Heart left ventricle (tissue), 16 donors: Measurements from ENCODE around the gene GPHB5. TPM values are rescaled to one million over a fixed set of nuclear protein-coding genes. Genes with fewer than 3 reads are reported as not detected.

Experiments
- ATAC-seq, 4 donors: fragments of 200-7000 bp; cut with Tn5 transposase; one replicate each; pipeline ENCODE4 v1.9.1; 2020 to 2022; ENCODE audit warnings: moderate library complexity in 4 of 4, mild to moderate bottlenecking in 3 of 4, moderate number of reproducible peaks in 1 of 4
- DNase-seq, 5 donors: peaks; one replicate each; pipeline ENCODE4 v3.0.0-alpha.2; 2020
- H3K27ac ChIP-seq, 12 donors: fragments of 200-600 bp; sonication (generic) in 4 of 12; one replicate each; pipeline versions ENCODE4 v1.5.0 to v1.8.0; 2016 to 2022; ENCODE audit warnings: mild to moderate bottlenecking in 2 of 12
- H3K27me3 ChIP-seq, 9 donors: fragments of 200-600 bp; sonication (generic) in 2 of 9; one replicate each; pipeline versions ENCODE4 v1.5.1 to v1.8.0; 2016 to 2022; ENCODE audit warnings: mild to moderate bottlenecking in 3 of 9
- H3K36me3 ChIP-seq, 9 donors: fragments of 200-600 bp; sonication (generic) in 2 of 9; one replicate each; pipeline versions ENCODE4 v1.5.0 to v1.8.0; 2018 to 2022; ENCODE audit warnings: mild to moderate bottlenecking in 2 of 9
- H3K4me1 ChIP-seq, 12 donors: fragments of 200-600 bp; sonication (generic) in 4 of 12; one replicate each; pipeline versions ENCODE4 v1.5.0 to v1.8.0; 2016 to 2022; ENCODE audit warnings: mild to moderate bottlenecking in 3 of 12
- H3K4me3 ChIP-seq, 12 donors: fragments of 200-600 bp; sonication (generic) in 4 of 12; one replicate each; pipeline versions ENCODE4 v1.5.0 to v1.8.0; 2017 to 2022; ENCODE audit warnings: mild to moderate bottlenecking in 9 of 12, moderate library complexity in 4 of 12
- H3K9me3 ChIP-seq, 12 donors: fragments of 200-600 bp; sonication (generic) in 4 of 12; one replicate each; pipeline versions ENCODE4 v1.5.0 to v1.8.0; 2016 to 2022; ENCODE audit warnings: mild to moderate bottlenecking in 1 of 12
- POLR2A ChIP-seq, 2 donors: fragments of 450-650 bp; IDR thresholded peaks; one replicate each; pipeline ENCODE4 v1.6.1; 2017; ENCODE audit warnings: antibody characterized with exemption in 2 of 2, mild to moderate bottlenecking in 2 of 2, moderate library complexity in 2 of 2
- WGBS, 4 donors: extraction: QIAGEN DNeasy Blood & Tissue Kit in 2 of 4; methylation state at CpG; one replicate each; pipeline versions ENCODE4 v1.1.5 to v1.1.7; 2013 to 2018; 5-methylcytosine and 5-hydroxymethylcytosine counted together
- intact Hi-C, 10 donors: fragments of 100-400 bp; cut with DNase I; formaldehyde crosslinking; loops; one replicate each; pipeline versions ENCODE4 v1.11.1 to v1.14.2; 2022
- polyA plus RNA-seq, 2 donors: library from polyadenylated mRNA; stranded (reverse); fragments of 200-250 nt; gene quantifications; one replicate each; pipeline ENCODE4 v1.2.3, GENCODE V29; 2013
- total RNA-seq, 9 donors: library from RNA; depleted of rRNA in 2 of 9; stranded (reverse); fragments of >200 nt in 2 of 9; fragmentation: NEBNext Ultra II Directional in 3 of 9; extraction: Animal tissue kit (Norgen Biotek cat#: 25700) in 3 of 9; gene quantifications; one replicate each; pipeline versions ENCODE4 v1.1.0 to v1.2.4, GENCODE V29; 2016 to 2023
- TF ChIP-seq, protein P1 (sequence below), 12 donors: fragments of 200-600 bp; sonication (generic) in 4 of 12; IDR thresholded peaks; one replicate each; pipeline versions ENCODE4 v1.5.0 to v1.8.0; 2018 to 2022; ENCODE audit warnings: antibody characterized with exemption in 12 of 12, mild to moderate bottlenecking in 5 of 12
- donor health status: ischemic (EF 13 %, LVEDD 7.1; RV severe dilation, severe dysfunction).
- donor health status: healthy with polysubstance abuse.
- donor health status: DM: no; HTN: yes; CAD: no.
- donor health status: DM: no; HTN: no; CAD: no.
- donor health status: ischemic (EF 25% LVEDD 6.9; RV normal size, moderate dysfunction).
- donor health status: ischemic (EF 25% LVEDD 5.7; RV mildly dilated, moderate dysfunction).
- donor health status: healthy.
- donor health status: DM: yes; HTN: yes; CAD: no.
- donor health status: ischemic (EF 35%, LVEDD 5.7; RV mildly dilated, moderate dysfunction).
- donor health status: nonischemic (EF 11% LVEDD 7.7; RV severe dilation, severe dysfunction).
- donor health status: DM: yes; HTN: yes; CAD: no.
- donor health status: PGD.
- donor health status: ischemic (EF 29% LVEDD 5.4; RV normal size, mild dysfunction).
- donor health status: nonischemic (EF 23%, LVEDD 6.1; RV moderate dilation, normal function).

The GPHB5 gene
- total and polyA plus RNA-seq, 11 donors, result not detected

DNA sequence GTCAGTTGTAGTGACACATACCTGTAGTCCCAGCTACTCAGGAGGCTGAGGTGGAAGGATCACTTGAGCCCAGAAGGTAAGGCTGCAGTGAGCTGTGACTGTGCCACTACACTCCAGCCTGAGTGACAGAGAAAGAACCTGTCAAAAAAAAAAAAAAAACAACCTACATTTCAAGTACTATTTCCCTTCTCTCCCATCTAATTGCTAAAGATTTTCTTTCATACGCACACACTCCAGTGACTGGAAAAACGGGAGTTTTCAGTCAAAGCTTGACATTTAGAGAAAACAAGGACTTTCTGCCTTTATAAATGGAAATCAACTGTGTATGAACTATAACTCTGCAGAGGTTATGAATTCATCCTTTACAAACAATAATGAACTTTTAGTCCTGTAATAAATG is 25.9 kb downstream of the GPHB5 start:
- TF ChIP-seq, protein P1, sequence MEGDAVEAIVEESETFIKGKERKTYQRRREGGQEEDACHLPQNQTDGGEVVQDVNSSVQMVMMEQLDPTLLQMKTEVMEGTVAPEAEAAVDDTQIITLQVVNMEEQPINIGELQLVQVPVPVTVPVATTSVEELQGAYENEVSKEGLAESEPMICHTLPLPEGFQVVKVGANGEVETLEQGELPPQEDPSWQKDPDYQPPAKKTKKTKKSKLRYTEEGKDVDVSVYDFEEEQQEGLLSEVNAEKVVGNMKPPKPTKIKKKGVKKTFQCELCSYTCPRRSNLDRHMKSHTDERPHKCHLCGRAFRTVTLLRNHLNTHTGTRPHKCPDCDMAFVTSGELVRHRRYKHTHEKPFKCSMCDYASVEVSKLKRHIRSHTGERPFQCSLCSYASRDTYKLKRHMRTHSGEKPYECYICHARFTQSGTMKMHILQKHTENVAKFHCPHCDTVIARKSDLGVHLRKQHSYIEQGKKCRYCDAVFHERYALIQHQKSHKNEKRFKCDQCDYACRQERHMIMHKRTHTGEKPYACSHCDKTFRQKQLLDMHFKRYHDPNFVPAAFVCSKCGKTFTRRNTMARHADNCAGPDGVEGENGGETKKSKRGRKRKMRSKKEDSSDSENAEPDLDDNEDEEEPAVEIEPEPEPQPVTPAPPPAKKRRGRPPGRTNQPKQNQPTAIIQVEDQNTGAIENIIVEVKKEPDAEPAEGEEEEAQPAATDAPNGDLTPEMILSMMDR (IDR thresholded peaks at IDR 0.05), result no peak
- TF ChIP-seq POLR2A (IDR thresholded peaks at IDR 0.05), result no peak

DNA sequence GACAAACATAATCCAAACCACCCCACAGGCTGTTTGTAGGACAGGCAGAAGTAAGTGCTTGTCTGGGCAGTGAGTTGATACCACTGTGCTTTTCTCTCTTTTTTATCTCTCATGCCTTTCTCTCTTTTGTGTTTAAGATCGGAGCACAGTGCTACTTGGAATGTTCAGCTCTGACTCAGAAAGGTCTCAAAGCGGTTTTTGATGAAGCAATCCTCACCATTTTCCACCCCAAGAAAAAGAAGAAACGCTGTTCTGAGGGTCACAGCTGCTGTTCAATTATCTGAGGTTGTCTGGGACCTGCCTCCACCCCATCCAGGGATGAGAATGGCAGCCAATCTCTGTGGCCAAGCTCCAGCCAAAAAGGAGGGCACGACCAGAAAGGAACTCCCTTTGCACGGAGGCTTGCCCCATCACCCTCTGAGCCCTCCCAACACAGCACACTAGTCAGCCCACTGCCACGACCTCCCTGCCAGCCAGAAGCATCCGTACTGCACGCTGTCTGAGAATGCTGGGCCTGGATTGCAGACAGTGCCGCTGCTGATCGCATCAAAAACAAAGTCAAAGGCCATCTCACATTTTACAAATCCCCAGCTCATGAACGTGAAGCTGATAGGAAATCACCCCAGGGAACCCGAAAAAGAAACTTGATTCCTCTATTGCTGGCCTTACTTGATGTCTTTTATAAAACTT is 27.8 kb downstream of the GPHB5 start:
- WGBS, 4 donors, result 85 to 92% (median 87%) methylated on average over 12 of the region's 12 CpGs

More for the DNA sequence above, 25.9 kb downstream of the GPHB5 start:
- no peak for ATAC-seq
- intact Hi-C loops, result no loop called here
- WGBS, 4 donors, result 95 to 97% (median 96%) methylated on average over 2 of the region's 2 CpGs
- H3K27ac ChIP-seq, result no peak overlapping the region
- H3K36me3 ChIP-seq, result peaks cover 0 to 54% (median 48%) of the 10 kb centered on the region in 9 donors
- H3K4me3 ChIP-seq, result no peak overlapping the region
- peaks cover 0 to 5% (median 0%) of the 10 kb centered on the region in 12 donors for H3K4me1 ChIP-seq
- H3K9me3 ChIP-seq, result peaks cover 0 to 15% (median 0%) of the 10 kb centered on the region in 12 donors
- DNase-seq, result no peak
- H3K27me3 ChIP-seq, result no peaks in the 10 kb centered on the region

DNA sequence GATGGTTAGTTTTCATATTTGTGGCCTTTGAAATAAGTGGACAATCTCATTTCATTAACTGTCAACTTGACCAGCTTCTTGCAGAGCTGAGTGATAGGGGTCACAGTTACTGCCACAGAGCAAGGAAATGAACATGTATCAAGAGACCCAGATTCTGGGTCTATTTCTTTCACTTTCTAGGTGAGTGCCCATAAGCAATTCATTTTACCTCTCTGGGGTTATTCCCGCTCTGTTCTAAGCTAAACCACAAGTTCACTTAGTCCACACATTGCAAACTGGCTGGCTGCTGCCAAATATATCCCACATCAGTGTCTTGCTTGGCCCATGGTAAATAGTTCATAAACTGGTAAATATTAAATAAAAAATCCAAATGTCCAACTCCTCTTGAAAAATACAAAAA is 29.9 kb downstream of the GPHB5 start:
- intact Hi-C loops, result no loop called here
- Histone ChIP-seq H3K4me1 (peaks cover 0 to 2% (median 0%) of the 10 kb centered on the region in 12 donors), H3K27me3 (no peaks in the 10 kb centered on the region), H3K36me3 (peaks cover 0 to 91% (median 67%) of the 10 kb centered on the region in 9 donors), H3K27ac (no peak overlapping the region), H3K9me3 (peaks cover 0 to 5% (median 0%) of the 10 kb centered on the region in 12 donors), H3K4me3 (no peak overlapping the region)
- 96 to 100% (median 97%) methylated on average over 1 of the region's 1 CpG for WGBS, 4 donors
- TF ChIP-seq POLR2A (IDR thresholded peaks at IDR 0.05), result no peak
- TF ChIP-seq, protein P1 (IDR thresholded peaks at IDR 0.05), result no peak
- DNase-seq (no peak), ATAC-seq (no peak)

More for the DNA sequence above, 27.8 kb downstream of the GPHB5 start:
- Histone ChIP-seq H3K4me1 (peaks cover 0 to 2% (median 0%) of the 10 kb centered on the region in 12 donors), H3K9me3 (peaks cover 0 to 15% (median 0%) of the 10 kb centered on the region in 12 donors), H3K4me3 (no peak overlapping the region), H3K27me3 (no peaks in the 10 kb centered on the region), H3K27ac (no peak overlapping the region), H3K36me3 (peaks cover 0 to 72% (median 56%) of the 10 kb centered on the region in 9 donors)
- DNase-seq, result peak in 1 of 5 donors; percentile 24
- ATAC-seq, result peak in 2 of 4 donors; percentile 44 to 53
- intact Hi-C loops, result no loop called here
- no peak for TF ChIP-seq POLR2A (IDR thresholded peaks at IDR 0.05)
- TF ChIP-seq, protein P1 (IDR thresholded peaks at IDR 0.05), result no peak

DNA sequence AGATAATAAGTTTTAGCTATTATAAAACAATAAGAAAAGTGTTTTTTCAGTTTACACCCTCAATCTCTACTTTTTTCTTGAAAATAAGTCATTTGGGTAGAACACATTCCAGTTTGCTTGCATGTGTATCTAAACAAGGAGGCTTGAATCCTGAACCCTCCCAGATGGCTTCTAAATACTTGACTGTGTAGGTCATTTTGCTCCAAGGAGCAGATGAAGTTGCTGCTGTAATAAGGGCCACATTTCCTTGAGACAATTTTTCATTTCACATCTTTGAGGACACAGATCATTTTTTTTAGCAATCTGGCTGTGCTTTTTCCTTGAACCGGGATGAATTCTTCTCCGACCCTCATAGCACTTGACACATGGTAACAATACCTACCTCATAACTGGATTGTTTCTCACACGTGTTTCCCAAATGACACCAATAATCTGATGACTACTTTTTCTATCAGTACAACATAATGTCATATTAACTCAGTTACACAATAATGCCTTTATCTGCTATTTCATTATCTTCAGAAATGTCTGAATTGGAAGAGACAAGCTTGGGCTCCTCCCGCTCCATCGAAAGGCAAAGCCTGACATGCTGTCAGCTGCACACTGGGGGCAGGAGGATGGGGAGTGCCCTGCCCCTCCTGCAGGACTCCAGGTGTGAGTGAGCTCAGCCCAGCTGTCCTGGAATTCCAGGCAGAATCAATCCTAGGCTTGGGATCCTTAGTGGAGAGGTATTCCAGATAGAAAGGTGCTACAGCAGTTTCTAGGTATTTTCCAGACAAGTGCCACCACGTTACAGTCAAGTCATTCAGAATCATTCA is 30.9 kb downstream of the GPHB5 start:
- intact Hi-C loops, result no loop called here
- H3K4me3 ChIP-seq, result no peak overlapping the region
- H3K9me3 ChIP-seq, result no peaks in the 10 kb centered on the region
- peaks cover 0 to 87% (median 58%) of the 10 kb centered on the region in 9 donors for H3K36me3 ChIP-seq
- WGBS, 4 donors, result 77 to 88% (median 81%) methylated on average over 6 of the region's 6 CpGs
- H3K27me3 ChIP-seq, result no peaks in the 10 kb centered on the region
- H3K27ac ChIP-seq, result peak overlapping the region in 2 of 12 donors; percentile 15 to 33
- no peak for TF ChIP-seq POLR2A (IDR thresholded peaks at IDR 0.05)
- TF ChIP-seq, protein P1 (IDR thresholded peaks at IDR 0.05), result no peak
- DNase-seq, result no peak
- H3K4me1 ChIP-seq, result peaks cover 0 to 3% (median 0%) of the 10 kb centered on the region in 12 donors
- peak in 2 of 4 donors; percentile 47 to 66 for ATAC-seq
